Effector memory CD4-positive, alpha-beta T cell (primary cell): Measurements from ENCODE around the gene ITSN2.

ENCODE experiments used
- DNase-seq, 3 donors: peaks; one replicate each; pipeline ENCODE4 v3.0.0-alpha.2; 2020
- H3K27ac ChIP-seq: 2 replicates; pipeline ENCODE4 v1.7.0; 2013; ENCODE audit warnings: mild to moderate bottlenecking, low read length, moderate library complexity; ENCODE audit not compliant: insufficient read depth, poor library complexity, severe bottlenecking
- H3K27me3 ChIP-seq: replicated peaks from 2 replicates; pipeline ENCODE4 v1.7.0; 2013; ENCODE audit warnings: mild to moderate bottlenecking, low read length; ENCODE audit not compliant: insufficient read depth, control insufficient read depth, poor library complexity, severe bottlenecking
- H3K36me3 ChIP-seq: 2 replicates; pipeline ENCODE4 v1.7.0; 2013; ENCODE audit warnings: mild to moderate bottlenecking, low read length, moderate library complexity; ENCODE audit not compliant: control insufficient read depth, insufficient read depth
- H3K4me1 ChIP-seq: 2 replicates; pipeline ENCODE4 v1.7.0; 2013; ENCODE audit warnings: low read length, mild to moderate bottlenecking; ENCODE audit not compliant: control insufficient read depth, insufficient read depth, poor library complexity, severe bottlenecking
- H3K4me3 ChIP-seq: 2 replicates; pipeline ENCODE4 v1.7.0; 2013; ENCODE audit warnings: low read length, low read depth, mild to moderate bottlenecking; ENCODE audit not compliant: insufficient read depth, poor library complexity, severe bottlenecking
- H3K9me3 ChIP-seq: 2 replicates; pipeline ENCODE4 v1.7.0; 2013; ENCODE audit warnings: mild to moderate bottlenecking, low read length, moderate library complexity; ENCODE audit not compliant: control insufficient read depth

Gene ITSN2

GRCh38 chr2:24209389-24210105 is 150.8 kb downstream of the ITSN2 start:
- H3K36me3 ChIP-seq = peaks cover 88% of the 10 kb centered on the region

GRCh38 chr2:24208490-24208889 is 151.8 kb downstream of the ITSN2 start:
- peaks cover 89% of the 10 kb centered on the region for H3K36me3 ChIP-seq
- no peak overlapping the region for H3K4me3 ChIP-seq
- H3K9me3 ChIP-seq = no peaks in the 10 kb centered on the region

More at GRCh38 chr2:24209389-24210105, 150.8 kb downstream of the ITSN2 start:
- no peak overlapping the region for H3K27ac ChIP-seq
- no peaks in the 10 kb centered on the region for H3K27me3 ChIP-seq
- DNase-seq = no peak
- H3K4me1 ChIP-seq = no peaks in the 10 kb centered on the region
- H3K9me3 ChIP-seq = no peaks in the 10 kb centered on the region
- no peak overlapping the region for H3K4me3 ChIP-seq

GRCh38 chr2:24207359-24207758 is 153.0 kb downstream of the ITSN2 start:
- Histone ChIP-seq H3K27me3 (no peaks in the 10 kb centered on the region), H3K4me1 (no peaks in the 10 kb centered on the region), H3K36me3 (peaks cover 90% of the 10 kb centered on the region), H3K9me3 (no peaks in the 10 kb centered on the region), H3K4me3 (no peak overlapping the region), H3K27ac (no peak overlapping the region)
- DNase-seq = no peak

More at GRCh38 chr2:24208490-24208889, 151.8 kb downstream of the ITSN2 start:
- Histone ChIP-seq H3K27me3 (no peaks in the 10 kb centered on the region), H3K4me1 (no peaks in the 10 kb centered on the region), H3K27ac (no peak overlapping the region)
- DNase-seq = no peak

GRCh38 chr2:24206714-24207113 is 153.6 kb downstream of the ITSN2 start:
- Histone ChIP-seq H3K27me3 (no peaks in the 10 kb centered on the region), H3K9me3 (no peaks in the 10 kb centered on the region), H3K27ac (no peak overlapping the region), H3K4me3 (no peak overlapping the region), H3K4me1 (no peaks in the 10 kb centered on the region), H3K36me3 (peaks cover 83% of the 10 kb centered on the region)
- no peak for DNase-seq

GRCh38 chr2:24206242-24206641 is 154.1 kb downstream of the ITSN2 start:
- no peaks in the 10 kb centered on the region for H3K27me3 ChIP-seq
- peaks cover 80% of the 10 kb centered on the region for H3K36me3 ChIP-seq
- no peak overlapping the region for H3K27ac ChIP-seq
- no peaks in the 10 kb centered on the region for H3K9me3 ChIP-seq
- H3K4me3 ChIP-seq = no peak overlapping the region
- no peaks in the 10 kb centered on the region for H3K4me1 ChIP-seq
- no peak for DNase-seq

- Histone ChIP-seq H3K4me3 (no peak overlapping the region), H3K27me3 (no peaks in the 10 kb centered on the region), H3K4me1 (no peaks in the 10 kb centered on the region), H3K36me3 (peaks cover 71% of the 10 kb centered on the region), H3K9me3 (no peaks in the 10 kb centered on the region), H3K27ac (no peak overlapping the region)
- DNase-seq = no peak
Measured at GRCh38 chr2:24205131-24205530, 155.2 kb downstream of the ITSN2 start.

GRCh38 chr2:24204505-24204904 is 155.8 kb downstream of the ITSN2 start:
- Histone ChIP-seq H3K9me3 (no peaks in the 10 kb centered on the region), H3K27ac (no peak overlapping the region), H3K36me3 (peaks cover 64% of the 10 kb centered on the region), H3K27me3 (no peaks in the 10 kb centered on the region), H3K4me1 (no peaks in the 10 kb centered on the region), H3K4me3 (no peak overlapping the region)
- no peak for DNase-seq

- no peaks in the 10 kb centered on the region for H3K4me1 ChIP-seq
- peaks cover 57% of the 10 kb centered on the region for H3K36me3 ChIP-seq
- DNase-seq = no peak
- no peak overlapping the region for H3K27ac ChIP-seq
- no peaks in the 10 kb centered on the region for H3K27me3 ChIP-seq
- no peaks in the 10 kb centered on the region for H3K9me3 ChIP-seq
- no peak overlapping the region for H3K4me3 ChIP-seq
Measured at GRCh38 chr2:24203787-24204150, 156.6 kb downstream of the ITSN2 start.

GRCh38 chr2:24203029-24203786 is 157.1 kb downstream of the ITSN2 start:
- H3K4me3 ChIP-seq = no peak overlapping the region
- no peaks in the 10 kb centered on the region for H3K4me1 ChIP-seq
- peaks cover 52% of the 10 kb centered on the region for H3K36me3 ChIP-seq
- H3K9me3 ChIP-seq = no peaks in the 10 kb centered on the region
- H3K27me3 ChIP-seq = no peaks in the 10 kb centered on the region
- DNase-seq = no peak
- no peak overlapping the region for H3K27ac ChIP-seq

- peaks cover 29% of the 10 kb centered on the region for H3K36me3 ChIP-seq
- DNase-seq = no peak
- no peak overlapping the region for H3K27ac ChIP-seq
- no peaks in the 10 kb centered on the region for H3K4me1 ChIP-seq
- no peaks in the 10 kb centered on the region for H3K9me3 ChIP-seq
- no peaks in the 10 kb centered on the region for H3K27me3 ChIP-seq
- no peak overlapping the region for H3K4me3 ChIP-seq
Measured at GRCh38 chr2:24200799-24201198, 159.5 kb downstream of the ITSN2 start.
